SIG-M5 treated with dmso at 0.1 percent for 504 hours (cell line): ENCODE measurements around the gene RDM1.

Experiments
- DNase-seq: peaks from one replicate; lab custom pipeline; 2025; ENCODE audit not compliant: unreplicated experiment; lab: John Stamatoyannopoulos, UW

The RDM1 gene

GRCh38 chr17:35875072-35875799 lies 55.3 kb downstream of the RDM1 start:
- no peak for DNase-seq

- no peak for DNase-seq
Measured at GRCh38 chr17:35872196-35872980, 58.2 kb downstream of the RDM1 start.

- no peak for DNase-seq
Measured at GRCh38 chr17:35870906-35871819, 59.4 kb downstream of the RDM1 start.

- no peak for DNase-seq
Measured at GRCh38 chr17:35868737-35869136, 61.8 kb downstream of the RDM1 start, which contains the start of gene HEATR9. TSS of gene HEATR9 (minus strand) at chr17:35868891. CDS start at chr17:35868742, 149 bp downstream.
